Activated CD4-positive, CD25-positive, alpha-beta regulatory T cell treated with anti-CD3 and anti-CD28 coated beads, Interleukin-2, amount 50 U/mL, for 72 hours (primary cell): ENCODE measurements around the gene PAF1.

Experiments used
- DNase-seq: peaks from one replicate; pipeline ENCODE4 v3.0.0; 2021

Gene PAF1

GRCh38 chr19:39390751-39391437, at the start of gene PAF1, which contains the start of gene MED29:
PAF1 (minus strand) TSS chr19:39391106; CDS start chr19:39390864, 242 bp downstream.
MED29 (plus strand) TSS chr19:39391378; CDS start chr19:39391423, 45 bp downstream.
- DNase-seq, result peak; percentile 91

DNA sequence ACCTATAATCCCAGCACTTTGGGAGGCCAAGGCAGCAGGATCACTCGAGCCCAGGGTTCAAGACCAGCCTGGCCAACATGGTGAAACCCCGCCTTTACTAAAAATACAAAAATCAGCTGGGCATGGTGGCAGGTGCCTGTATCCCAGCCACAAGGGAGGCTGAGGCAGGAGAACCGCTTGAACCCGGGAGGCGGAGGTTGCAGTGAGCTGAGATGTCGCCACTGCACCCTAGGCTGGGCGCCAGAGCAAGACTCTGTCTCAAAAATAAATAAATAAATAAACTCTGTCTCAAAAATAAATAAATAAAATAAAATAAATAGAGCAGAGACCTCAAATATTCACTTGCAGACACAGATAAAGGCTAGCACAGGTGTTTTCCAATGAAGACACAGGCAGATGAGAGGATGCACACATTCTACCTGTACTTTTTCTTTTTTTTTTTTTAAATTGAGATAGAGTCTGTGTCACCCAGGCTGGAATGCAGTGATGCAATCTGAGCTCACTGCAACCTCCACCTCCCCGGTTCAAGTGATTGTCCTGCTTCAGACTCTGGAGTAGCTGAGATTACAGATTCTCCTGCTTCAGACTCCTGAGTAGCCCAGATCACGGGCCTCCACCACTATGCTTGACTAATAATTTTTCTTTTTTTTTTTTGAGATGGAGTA, 47.5 kb upstream of the PAF1 start:
- DNase-seq, result no peak

GRCh38 chr19:39436350-39436716, 45.4 kb upstream of the PAF1 start:
- no peak for DNase-seq

- DNase-seq, result peak; percentile 100
Measured at GRCh38 chr19:39435499-39436349, 44.8 kb upstream of the PAF1 start, which contains the start of gene RPS16. RPS16 (minus strand) TSS chr19:39435949; CDS start chr19:39435895, 54 bp downstream.

DNA sequence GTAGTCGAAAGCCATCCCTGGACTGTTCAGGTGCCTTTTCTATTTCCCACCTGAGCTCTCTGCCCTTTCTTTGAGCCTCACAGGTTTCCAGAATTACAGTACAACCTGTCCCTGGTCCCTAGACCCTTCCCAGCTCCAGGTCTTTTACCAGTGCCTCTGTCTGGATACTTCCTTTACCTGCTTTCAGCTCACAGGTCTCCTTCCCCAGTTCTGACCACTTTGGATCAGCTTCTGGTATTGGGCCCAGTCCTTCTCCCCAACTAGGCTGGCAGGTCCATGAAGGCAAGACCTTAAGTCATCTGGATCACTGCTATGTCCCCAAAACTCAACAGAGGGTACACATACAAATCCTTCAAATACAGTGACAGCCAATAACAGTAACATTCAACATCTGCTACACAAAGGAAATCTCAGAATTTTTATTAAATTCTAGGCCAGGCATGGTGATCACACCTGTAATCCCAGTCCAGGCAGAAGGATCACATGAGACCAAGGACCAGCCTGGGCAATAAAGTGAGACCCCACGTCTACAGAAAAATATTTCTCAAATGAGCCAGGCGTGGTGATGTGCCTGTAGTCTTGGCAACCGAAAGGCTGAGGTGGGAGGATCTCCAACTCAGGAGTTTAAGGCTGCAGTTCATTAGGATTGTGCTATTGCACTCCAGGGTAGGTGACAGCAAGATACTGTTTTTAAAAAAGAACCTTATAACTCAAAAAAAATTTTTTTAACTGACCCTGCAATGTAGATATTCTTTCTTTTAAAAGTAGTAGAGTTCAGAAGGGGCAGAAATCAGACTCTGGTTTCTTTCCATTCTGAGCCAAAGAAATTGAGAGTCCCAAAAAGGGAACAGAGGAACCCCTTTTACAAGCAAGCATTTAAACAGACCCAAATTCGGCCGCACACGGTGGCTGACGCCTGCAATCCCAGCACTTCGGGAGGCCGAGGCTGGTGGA, 43.5 kb upstream of the PAF1 start:
- DNase-seq, result no peak

- DNase-seq, result no peak
Measured at GRCh38 chr19:39433480-39434079, 42.7 kb upstream of the PAF1 start.

GRCh38 chr19:39432677-39433025, 41.7 kb upstream of the PAF1 start:
- no peak for DNase-seq

GRCh38 chr19:39430675-39431593, 40.0 kb upstream of the PAF1 start:
- peak; percentile 69 for DNase-seq

- no peak for DNase-seq
Measured at GRCh38 chr19:39428283-39429112, 37.6 kb upstream of the PAF1 start.

DNA sequence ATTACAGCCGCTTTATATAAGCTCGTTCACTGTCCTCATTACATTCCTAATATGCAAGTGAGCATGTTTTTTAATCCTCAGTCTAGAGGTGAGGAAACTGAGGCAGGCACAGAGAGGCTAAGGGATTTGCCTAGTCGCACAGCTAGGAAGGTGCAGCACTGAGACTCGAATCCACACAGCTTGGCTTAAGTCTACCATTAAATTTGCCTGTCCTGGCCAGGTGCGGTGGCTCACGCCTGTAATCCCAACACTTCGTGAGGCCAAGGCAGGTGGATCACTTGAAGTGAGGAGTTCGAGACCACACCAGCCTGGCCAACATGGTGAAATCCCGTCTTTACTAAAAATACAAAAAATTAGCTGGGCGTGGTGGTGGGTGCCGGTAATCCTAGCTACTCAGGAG, 36.8 kb upstream of the PAF1 start:
- DNase-seq, result no peak

GRCh38 chr19:39426170-39426569, 35.3 kb upstream of the PAF1 start:
- no peak for DNase-seq

- DNase-seq, result no peak
Measured at GRCh38 chr19:39425744-39426143, 34.8 kb upstream of the PAF1 start.

DNA sequence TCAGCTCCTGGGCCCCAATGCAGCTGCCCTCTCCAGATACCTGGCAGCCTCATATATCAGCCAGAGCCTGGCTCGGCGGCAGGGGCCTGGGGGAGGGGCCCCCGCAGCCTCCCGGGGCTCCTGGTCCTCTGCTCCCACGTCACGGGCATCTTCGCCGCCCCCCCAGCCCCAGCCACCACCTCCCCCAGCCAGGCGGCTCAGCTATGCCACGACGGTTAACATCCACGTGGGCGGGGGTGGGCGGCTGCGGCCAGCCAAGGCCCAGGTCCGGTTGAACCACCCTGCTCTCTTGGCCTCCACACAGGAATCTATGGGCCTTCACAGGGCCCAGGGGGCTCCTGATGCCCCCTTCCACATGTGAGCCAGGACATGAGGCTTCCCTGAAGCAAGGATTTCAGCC, 34.0 kb upstream of the PAF1 start:
- no peak for DNase-seq

GRCh38 chr19:39423258-39424086, 32.6 kb upstream of the PAF1 start:
- DNase-seq, result no peak

GRCh38 chr19:39422020-39422419, 31.1 kb upstream of the PAF1 start:
- DNase-seq, result no peak

DNA sequence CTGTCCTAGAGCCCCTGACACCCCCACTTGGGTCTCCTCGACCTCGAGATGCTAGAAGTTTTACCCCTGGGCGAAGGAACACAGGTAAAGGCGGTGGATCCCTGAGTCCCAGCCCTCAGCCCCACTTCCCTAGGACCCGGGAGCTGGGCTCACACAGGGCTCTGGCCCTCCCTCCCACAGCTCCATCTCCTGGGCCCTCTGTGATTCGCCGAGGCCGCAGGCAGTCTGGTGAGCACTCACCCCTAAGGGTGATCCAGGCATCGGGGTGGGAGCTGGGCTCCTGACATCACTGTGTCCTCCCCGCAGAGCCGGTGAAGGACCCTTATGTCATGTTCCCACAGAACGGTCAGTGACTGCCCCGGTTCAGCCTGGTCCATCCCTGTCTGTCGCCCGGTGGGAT, 29.9 kb upstream of the PAF1 start:
- DNase-seq, result no peak

DNA sequence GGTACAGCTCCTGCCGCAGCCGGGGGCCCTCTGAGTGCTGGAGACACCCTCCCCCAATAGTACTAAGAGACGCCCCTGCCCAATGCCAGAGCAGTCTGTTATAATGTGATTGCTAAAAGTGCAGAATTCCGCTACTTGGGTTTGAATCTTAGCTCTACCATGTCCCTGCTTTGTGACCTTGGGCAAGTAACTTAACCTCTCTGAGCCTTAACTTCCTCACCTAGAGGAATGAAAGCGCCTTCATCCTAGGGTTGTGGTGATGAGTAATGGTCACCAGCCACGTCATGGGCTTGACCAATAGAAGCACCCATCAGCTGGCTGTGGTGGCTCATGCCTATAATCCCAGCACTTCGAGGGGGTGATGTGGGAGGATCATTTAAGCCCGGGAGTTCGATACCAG, 28.1 kb upstream of the PAF1 start:
- DNase-seq, result no peak

DNA sequence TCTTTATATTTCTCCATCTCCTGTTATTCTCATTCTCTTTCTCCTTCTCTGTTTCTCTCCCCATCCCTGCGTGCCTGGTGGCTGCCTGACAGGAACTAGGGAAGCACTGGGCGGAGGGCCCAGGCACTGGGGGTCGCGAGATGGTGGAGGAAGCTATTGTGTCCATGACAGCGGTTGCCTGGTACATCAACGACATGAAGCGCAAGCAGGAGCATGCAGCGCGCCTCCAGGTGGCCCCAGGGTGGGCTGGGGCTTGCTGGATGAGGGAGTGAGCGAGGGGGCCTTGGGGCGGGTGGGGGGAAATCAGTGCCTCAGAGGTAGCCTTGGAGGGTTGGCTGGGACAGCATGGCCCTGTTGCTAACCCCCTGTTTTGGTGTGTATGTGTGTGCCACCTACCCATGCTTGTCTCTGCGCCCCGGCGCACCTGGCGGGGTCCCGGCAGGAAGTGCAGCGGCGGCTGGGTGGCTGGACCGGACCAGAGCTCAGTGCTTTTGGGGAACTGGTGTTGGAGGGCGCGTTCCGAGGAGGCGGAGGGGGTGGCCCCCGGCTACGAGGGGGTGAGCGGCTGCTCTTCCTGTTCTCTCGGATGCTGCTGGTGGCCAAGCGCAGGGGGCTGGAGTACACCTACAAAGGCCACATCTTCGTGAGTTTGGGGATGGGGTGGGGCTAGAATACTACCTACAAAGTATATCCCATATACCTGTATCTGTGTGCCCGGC, 26.7 kb upstream of the PAF1 start:
- DNase-seq, result no peak
